ENCODE results near the gene ODF2L.
"Not testable (repeated sequence)": the region's sequence is repeated elsewhere in the genome, so short reads cannot be mapped to it uniquely, and the experiment has no call there.

The ODF2L gene

DNA sequence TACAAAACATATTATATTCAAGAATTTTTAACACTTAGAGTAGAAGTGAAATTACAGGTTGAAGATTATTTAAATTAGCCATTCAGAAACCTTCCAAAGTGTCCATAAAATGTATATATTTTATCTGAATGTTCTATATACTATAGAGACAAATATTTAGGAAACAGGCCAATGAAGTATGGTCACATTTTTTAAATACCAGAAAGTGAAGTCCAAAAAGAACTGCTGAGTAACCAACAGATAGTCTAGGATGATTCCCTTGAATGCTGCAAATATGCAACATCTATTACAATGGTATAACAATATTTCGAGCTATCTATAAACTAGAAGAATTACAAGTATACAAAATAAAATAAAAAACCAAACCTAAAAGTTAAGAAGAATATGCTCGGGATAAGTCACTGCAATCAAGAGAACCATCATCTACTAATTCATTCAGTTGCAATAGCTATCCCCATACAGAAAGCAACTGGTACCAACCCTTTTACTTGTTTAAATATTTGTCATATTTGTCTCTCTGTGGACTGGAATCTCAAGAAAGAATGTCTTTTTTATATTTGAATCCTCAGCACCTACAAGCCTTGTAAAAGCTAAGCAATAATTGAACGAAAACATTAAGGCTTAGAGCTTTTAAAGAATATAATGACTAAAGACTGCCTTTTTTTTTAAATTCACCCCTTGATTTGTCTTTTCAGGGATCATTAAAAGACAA, 8.1 kb downstream of the ODF2L start:
- no peak for DNase-seq

DNA sequence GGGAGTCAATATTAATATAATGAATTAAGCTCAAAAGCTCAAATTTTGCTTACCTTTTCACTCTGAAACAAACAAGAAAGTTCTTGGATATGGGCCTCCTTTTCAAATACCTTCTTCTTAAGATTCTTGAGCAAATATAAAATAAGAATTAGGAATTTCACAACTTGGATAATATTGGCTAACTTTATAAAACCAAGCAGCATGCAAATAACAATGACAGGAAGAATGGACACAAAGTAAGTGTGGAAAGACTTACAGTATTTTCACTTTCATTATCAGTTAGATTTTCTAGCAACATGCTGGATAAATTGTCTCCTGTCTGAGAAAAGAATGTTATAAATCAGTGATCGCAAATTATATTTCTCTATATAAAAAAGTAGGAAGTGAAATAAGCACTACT, 13.2 kb downstream of the ODF2L start:
- no peak for DNase-seq

GRCh38 chr1:86381223-86381622, 14.9 kb downstream of the ODF2L start:
- DNase-seq: no peak

DNA sequence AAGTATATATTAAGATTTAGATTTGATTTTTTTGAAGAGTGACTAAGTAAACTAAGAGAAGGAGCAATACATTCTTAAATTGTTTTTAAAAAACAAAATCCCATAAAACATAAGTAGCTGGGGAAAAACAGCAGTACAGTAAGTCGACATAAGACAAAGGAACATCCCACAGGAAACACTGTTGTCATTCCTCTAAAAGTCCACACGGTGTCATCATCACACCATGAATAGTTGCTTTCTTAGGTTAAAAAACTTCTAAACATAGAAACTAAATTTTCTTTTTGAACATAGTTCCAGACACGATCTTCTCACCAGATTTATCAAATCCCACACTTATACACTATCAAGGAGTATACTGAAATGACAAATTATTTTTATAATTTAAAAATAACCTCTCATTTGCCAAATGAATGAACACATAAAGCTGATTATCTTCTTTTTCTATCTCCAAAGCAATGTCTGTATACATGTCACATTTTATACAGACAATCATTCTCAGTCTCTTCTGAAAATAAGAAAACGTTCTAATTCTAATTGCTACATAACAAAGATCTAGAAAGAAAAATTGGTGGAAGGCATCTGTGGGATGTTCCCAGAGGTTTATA, 15.8 kb downstream of the ODF2L start:
- DNase-seq: peak in 2 of 5 donors; percentile 18 to 49

DNA sequence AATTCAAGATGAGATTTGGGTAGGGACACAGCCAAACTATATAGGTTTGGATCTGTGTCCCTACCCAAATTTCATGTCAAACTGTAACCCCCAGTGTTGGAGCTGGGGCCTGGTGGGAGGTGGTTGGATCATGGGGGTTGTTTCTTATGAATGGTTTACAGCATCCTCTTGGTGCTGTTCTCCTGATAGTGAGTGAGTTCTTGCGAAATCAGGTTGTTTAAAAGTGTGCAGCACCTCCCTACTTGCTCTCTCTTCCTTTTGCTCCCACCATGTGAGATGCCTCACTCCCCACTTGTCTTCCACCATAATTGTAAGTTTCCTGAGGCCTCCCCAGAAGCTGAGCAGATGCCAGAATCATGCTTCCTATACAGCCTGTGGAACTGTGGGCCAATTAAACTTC, 17.3 kb downstream of the ODF2L start:
- no peak for DNase-seq

DNA sequence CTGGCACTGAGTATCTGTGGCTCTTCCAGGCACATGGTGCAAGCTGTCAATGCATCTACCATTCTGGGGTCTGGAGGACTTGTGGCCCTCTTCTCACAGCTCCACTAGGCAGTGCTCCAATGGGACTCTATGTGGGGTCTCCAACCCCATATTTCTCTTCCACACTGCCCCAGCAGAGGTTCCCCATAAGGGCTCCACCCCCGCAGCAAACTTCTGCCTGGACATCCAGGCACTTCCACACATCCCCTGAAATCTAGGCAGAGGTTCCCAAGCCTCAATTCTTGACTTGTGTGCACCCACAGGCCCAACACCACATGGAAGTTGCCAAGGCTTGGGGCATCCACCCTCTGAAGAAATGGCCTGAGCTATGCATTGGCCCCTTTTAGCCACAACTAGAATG, 18.8 kb downstream of the ODF2L start:
- no peak for DNase-seq

DNA sequence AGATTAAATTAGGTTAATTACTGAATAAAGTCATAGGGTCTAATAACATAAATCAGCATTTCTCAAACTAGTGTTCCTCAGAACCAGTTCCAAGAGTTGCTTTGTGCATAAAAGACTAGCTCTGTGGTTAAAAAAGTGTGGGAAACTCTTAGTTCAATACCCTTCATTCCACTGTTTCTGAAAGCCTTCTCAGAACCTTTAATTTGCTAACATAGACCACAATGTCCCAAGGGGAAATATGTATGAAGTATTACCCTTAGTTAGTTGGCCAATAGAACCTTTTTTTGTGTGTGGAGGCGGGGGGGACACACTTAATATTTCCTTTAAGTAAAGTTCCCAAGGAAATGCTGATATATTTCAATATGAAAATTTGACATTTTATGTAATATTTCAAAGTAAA, 20.4 kb downstream of the ODF2L start:
- DNase-seq: no peak

GRCh38 chr1:86370601-86371022, 25.5 kb downstream of the ODF2L start:
- no peak for DNase-seq

DNA sequence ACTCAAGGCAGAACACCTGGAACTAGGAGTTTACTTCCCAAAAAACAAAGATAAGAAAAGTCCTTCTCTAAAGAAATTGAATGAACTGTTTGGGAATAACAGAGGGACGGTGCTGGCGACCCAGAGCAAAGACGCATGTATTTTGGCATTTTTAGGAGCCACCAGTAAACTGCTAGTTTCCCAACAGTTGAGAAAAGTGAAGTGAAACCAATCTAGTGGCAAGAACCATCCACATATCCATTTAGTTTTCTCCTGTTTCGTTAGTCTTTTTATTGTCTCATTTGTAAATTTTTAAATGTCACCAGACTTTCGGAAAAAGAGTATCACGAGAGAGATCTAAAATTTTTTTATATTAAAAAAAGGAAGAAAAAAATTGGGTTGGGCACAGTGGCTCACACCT, 30.2 kb downstream of the ODF2L start:
- no peak for DNase-seq

DNA sequence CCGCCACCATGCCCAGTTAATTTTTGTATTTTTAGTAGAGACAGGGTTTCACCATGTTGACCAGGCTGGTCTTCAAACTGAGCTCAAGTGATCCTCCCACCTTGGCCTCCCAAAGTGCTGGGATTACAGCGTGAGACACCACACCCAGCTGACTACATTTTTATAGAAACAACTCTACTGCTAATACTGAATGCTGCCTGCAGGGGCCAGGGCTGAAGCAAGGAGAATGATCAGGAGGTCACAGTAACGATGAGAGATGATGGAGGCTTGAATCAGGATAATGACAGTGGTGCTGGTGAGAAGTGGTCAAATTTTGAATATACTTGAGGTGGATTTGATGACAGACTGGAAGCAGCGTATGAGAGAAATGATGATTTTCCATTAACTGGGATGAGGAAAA, 33.3 kb downstream of the ODF2L start:
- DNase-seq: no peak

- no peak for DNase-seq
Measured at GRCh38 chr1:86357796-86358195, 38.3 kb downstream of the ODF2L start.

DNA sequence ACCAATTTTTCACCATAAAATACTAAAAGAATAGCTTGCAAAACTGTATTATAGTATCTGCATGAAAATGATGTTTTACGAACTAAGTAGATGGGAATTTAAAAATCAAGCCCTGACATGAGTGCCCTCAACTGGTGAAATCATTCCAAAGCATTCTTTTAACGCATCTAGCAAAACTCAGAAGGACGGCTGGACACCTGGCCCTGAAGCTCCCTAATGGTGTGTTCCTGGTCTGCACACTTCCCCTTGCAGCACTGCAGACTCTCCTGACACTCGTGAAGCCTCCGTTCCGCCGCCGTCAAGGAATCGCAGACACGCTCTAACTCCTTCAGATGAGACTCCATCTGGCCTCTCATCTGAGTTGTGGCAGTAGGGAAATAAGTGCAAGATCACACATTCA, 39.9 kb downstream of the ODF2L start:
- DNase-seq: no peak

DNA sequence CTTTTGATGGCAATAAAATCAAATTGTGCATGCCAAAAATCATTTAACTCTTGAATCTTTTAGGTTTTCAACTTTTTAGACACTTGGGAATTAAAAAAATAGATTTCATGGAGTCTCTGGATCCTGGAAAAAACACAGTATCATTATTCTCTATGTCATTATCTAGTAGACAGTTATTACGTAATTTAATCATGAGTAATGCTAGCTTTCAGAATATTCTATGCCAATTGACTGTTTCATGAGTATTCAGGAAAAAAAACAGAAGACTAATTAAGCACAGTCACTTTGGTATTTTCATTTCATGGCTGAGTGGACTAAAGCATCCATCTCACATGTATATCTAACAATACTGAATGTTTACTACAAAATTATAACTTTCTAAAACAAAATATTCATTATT, 44.0 kb downstream of the ODF2L start:
- no peak for DNase-seq

GRCh38 chr1:86350230-86350629, 45.9 kb downstream of the ODF2L start:
- DNase-seq: not testable (repeated sequence)

- DNase-seq: no peak
Measured at GRCh38 chr1:86346388-86346787, 49.7 kb downstream of the ODF2L start.

- DNase-seq: no peak
Measured at GRCh38 chr1:86345042-86345441, 51.1 kb downstream of the ODF2L start.

DNA sequence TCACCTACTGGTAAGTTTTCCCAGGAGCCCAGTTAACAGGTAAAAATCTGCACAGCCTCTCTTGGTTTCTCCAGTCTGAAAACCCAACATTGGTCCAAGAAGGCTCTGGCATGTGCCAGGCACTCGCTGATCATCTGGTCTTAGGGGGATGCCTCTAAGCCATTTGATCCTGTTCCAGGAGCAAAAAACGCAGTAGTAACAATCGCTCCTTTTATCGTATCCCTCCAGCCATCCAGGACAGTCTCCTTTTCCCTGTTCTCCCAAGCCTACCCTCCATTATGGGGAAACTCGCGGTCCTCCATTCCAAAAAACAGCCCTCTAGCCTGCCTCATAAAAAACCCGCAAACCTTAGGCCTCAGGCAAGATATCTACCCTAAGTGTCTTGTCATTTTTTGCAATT, 56.2 kb downstream of the ODF2L start:
- no peak for DNase-seq

GRCh38 chr1:86339014-86339812, 56.9 kb downstream of the ODF2L start:
- no peak for DNase-seq

DNA sequence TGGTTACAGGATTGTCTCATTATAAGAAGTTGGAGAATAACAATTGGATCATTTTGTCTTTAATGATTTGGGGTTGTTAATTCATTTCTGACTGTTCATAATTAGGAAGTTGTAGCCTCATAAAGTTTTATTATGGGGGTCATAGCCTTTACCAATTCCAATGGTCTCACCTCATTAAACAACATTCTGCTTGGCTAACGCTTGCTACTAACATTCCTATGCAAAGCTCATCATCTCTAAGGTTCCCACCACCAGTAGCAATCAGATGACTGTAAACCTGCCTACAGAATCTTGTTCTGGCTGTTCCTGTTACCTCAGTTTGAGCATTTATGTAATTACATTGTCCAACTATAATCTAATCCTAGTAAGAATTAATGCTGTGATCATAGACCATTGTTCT, 60.2 kb downstream of the ODF2L start:
- DNase-seq: no peak

DNA sequence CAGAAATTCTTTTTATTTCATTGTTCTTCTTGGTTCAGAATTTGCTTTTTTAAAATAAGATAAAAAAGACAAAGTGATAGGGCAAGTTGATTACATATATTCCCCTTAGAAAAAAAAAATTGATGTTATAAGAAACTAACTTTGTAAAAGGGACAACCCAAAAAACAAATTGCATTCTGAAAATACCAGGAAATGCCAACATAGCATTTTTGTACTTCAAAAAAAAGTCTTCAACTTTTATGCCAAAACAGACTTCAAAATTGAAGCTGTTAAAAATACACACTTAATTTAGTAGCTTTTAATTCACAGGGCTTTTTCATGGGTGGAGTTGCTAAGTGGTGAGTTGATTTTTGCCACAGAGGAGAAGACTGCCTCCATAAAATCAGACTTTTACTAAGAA, 70.9 kb downstream of the ODF2L start:
- no peak for DNase-seq

DNA sequence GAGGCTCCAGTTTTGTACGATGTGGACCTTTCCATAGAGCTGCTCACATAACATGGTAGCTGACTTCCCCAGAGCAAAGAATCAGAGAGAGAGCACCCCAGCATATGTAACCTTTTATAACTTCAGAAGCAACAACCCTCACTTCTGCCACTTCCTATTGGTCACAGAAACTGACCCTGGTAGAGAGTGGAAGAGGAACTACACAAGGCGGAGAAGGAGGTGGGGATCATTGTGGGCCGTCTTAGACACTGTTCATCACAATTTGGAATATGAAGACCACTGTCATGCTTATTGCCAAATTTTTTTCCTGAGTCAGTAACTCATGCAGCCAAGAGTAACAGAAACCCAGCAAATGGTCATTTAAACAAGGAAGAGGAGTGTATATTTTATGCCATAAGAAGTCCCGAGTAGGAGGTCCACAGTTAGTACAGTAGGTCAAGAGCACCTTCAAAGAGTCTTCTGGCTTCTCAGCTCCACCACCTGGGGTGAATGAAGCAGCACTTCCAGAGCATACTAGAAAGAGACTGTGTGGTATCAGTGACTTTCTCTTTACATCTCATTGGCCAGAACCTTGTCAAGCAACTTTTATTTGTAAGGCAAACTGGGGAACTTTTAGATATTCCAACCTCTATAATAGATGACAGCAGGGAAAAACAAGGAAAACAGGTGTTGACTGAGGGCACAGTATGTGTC, 71.8 kb downstream of the ODF2L start:
- no peak for DNase-seq

DNA sequence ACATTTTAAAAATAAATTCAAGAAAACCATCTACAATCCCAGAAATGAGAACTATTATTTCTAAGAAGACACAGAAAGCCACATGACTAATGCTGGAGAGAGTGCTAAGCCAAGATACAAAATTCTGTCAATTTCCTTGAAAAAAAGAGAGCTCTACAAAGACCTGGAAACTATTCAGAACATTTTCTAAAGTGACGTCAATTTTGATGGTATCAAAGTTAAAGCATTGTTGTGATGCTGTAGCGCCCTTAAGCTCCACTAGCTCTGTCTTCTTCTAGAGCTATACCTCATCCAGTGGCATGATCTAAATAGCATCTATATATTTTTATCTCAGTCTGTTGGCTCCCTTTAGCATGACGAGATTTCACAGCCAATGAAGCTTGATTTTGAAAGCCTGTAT, 73.9 kb downstream of the ODF2L start:
- DNase-seq: no peak

DNA sequence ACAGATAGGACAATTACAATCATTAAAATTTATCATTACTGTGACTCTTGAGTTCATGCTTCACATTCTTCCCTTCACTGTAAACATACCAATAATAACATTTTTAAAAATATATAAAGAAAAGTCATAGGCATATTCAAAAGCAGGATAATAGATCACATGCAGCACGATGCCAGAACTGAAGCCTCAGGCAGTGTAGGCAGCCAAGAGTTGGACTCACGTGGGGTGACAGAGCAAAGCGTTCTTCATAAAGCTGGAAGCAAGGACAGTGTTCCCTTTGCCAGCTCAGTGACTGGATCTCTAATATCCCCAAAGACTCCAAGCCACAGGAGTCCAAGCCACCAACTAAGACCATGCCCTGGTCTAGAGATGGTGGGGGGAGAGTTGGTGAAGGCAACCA, 77.7 kb downstream of the ODF2L start:
- DNase-seq: no peak

Measured in T-helper 1 cell (primary cell).